SK-N-DZ (cell line): ENCODE data around the gene HACD3.
"Not testable (repeated sequence)": the region's sequence is repeated elsewhere in the genome, so short reads cannot be mapped to it uniquely, and the experiment has no call there.

Source experiments
- DNase-seq: peaks from one replicate; pipeline ENCODE4 v3.0.0-alpha.2; 2015; ENCODE audit warnings: low spot score

Gene HACD3

GRCh38 chr15:65549288-65549687 is 19.0 kb downstream of the HACD3 start:
- DNase-seq = not testable (repeated sequence)

- no peak for DNase-seq
These were observed 20.4 kb downstream of the HACD3 start for GRCh38 chr15:65550681-65551098.

- DNase-seq = no peak
These were observed 20.9 kb downstream of the HACD3 start for GRCh38 chr15:65551183-65551582.

GRCh38 chr15:65552851-65553250 is 22.6 kb downstream of the HACD3 start:
- not testable (repeated sequence) for DNase-seq

DNA sequence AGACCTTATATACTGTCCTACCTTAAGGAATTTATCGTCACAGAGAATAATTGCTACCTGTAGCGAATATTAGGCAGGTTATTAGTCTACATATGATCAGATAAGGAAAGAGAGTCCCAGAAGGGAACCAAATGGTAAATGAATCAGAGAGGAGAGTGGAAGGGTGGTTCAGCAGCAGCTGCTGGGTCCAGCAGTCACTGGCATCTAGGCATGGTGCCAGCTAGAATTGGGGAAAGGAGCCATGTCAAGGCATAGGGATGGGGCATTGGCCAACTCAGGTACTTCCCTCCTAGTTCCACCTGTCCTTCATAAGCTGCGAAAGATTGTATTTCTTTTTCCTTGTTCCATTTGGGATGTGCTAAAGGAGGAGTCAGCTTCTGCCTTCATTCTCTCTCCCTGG is 23.4 kb downstream of the HACD3 start:
- no peak for DNase-seq

GRCh38 chr15:65556622-65557021 is 26.4 kb downstream of the HACD3 start:
- no peak for DNase-seq

GRCh38 chr15:65558336-65558735 is 28.1 kb downstream of the HACD3 start:
- no peak for DNase-seq

- no peak for DNase-seq
These were observed 28.9 kb downstream of the HACD3 start for GRCh38 chr15:65558997-65559760.

DNA sequence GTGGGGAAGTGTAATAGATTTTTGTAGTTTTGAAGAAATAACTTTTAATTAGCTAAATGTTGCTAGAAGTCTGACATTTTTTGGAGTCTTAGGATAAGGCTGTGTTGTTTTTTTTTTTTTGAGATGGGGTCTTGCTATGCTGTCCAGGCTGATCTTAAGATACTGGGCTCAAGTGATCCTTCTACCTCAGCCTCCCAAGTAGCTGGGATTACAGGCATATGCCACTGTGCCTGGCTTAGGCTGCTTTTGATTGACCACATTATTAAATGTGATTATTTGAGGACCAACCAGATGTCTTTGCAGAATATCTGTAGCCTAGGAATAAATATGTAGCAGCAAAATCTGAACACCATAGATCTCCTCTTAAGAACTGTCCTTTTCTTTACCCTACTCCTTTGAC is 29.7 kb downstream of the HACD3 start:
- DNase-seq = no peak

GRCh38 chr15:65561934-65562333 is 31.7 kb downstream of the HACD3 start:
- DNase-seq = no peak

DNA sequence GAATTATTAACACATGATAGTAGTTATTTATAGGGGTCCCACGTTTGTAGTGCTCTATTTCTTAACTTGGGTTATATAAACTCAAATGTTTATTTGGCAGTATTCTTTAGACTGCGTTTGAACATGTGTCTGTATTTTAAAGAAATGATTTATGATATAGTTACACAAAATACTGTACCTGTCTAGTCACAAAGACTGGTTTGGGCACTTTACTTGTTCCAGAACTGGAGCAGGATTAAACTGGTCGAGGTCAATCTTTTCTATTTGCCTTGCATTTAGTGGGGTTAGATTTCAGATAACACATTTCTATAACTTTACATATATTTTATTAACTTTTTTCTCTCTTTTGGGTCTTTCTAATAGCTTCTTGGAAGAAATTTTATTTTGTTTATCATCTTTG is 39.5 kb downstream of the HACD3 start:
- no peak for DNase-seq

GRCh38 chr15:65571971-65572370 is 41.7 kb downstream of the HACD3 start:
- no peak for DNase-seq

- DNase-seq = no peak
These were observed 46.4 kb downstream of the HACD3 start for GRCh38 chr15:65576664-65577063.

DNA sequence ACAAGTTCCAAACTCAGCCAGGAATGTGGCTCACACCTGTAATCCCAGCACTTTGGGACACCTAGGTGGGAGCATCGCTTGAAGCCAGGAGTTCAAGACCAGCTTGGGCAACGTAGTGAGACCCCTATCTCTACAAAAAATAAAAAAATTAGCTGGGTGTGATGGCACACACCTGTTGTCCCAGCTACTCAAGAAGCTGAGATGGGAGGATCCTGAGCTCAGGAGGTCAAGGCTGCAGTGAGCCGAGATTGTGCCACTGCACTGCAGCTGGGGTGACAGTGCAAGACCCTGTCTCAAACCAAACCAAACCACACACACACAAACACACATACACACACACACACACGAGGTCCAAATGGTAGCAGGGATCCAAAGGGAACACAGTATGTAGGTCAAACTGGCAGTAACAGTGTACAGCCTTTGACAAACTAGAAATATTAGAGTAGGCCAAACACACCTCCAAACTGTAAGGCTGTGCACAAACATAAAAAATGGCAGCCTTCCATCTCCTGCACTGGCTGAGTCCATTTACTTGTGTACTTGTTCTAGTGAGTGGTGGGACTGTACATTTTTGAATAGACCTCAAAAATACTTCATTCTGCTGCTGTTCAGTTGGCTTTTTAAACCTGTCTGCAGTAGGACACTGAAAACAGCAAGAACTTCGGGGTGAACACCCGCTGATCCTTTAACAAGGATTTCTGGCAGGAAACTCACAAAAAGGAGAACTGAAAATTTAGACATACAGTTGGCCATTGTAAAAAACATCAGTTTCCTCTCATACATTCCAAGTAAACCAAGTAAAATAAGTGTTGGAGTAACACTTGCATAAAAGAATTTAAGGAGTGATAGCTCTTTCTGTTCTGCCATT is 47.1 kb downstream of the HACD3 start:
- no peak for DNase-seq

- DNase-seq = no peak
These were observed 48.9 kb downstream of the HACD3 start for GRCh38 chr15:65578904-65579728.

DNA sequence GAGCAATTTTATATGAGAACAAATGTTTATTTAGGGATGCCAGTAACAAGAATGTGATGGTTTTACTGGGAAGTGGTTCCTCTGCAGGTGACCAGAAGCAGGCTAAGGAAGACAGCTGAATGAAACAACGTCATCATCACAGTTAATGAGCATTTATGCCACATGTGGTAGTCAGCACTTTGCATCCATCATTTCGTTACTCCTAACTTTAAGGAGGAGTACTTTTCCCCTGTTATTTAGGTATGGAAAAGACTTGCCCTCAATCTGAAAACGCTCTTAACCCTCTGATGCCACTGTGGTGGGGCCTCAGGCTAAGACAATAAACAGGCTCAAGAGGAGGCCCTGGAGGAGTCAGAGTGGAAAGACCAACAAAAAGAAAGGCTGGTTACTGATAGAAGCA is 49.5 kb downstream of the HACD3 start:
- no peak for DNase-seq

- peak; percentile 80 for DNase-seq
These were observed 50.0 kb downstream of the HACD3 start for GRCh38 chr15:65580287-65580686.

GRCh38 chr15:65583701-65584100 is 53.4 kb downstream of the HACD3 start:
- DNase-seq = no peak

- DNase-seq = no peak
These were observed 54.0 kb downstream of the HACD3 start for GRCh38 chr15:65584241-65584640.

DNA sequence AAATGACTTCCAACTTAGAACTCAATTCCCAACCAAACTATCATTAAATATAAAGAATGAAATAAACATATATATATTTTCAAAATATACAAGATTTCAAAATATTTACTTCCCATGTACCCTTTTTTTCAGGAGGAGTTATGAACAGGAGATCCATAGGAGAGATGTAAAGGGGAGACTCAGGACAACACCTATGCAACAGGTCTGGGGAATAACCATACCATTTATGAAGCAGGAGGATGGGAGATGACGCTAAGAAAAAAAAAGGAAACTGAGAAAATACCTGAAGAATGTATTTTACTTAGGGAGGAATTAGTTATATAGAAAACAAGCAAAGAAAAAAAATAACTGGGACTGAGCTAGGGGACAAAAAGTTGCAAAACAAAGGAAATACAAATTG is 56.8 kb downstream of the HACD3 start:
- no peak for DNase-seq

DNA sequence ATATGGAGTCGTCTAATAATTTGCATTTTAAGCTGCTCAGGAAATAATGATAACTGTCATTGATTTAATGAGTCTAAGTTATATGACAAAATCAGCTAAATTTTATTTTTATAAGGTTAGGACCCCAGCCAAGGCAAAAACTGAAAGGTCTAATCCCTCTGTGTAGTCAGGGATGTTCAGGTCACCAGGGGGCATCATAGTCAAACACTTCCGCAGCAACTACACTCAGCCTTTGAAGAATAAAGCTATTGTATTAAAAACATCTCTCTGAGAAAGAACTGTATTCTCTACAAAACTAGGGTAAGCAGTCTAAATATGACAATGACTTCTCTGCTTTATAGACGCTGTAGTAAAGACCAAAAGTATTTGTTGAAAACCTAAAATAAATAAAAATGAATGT is 65.7 kb downstream of the HACD3 start:
- DNase-seq = no peak

GRCh38 chr15:65598468-65598867 is 68.2 kb downstream of the HACD3 start:
- no peak for DNase-seq
